Upper lobe of left lung (tissue), 4 donors: Measurements from ENCODE around the gene GALNT10.

Experiments
- CTCF ChIP-seq, 6 experiments: fragments of 450-650 bp in 4 of 6; fragments of 200-600 bp in 2 of 6; sonication (generic) in 2 of 6; IDR thresholded peaks; one replicate each; pipeline ENCODE4 v1.5.1; 2016 to 2019; ENCODE audit warnings: antibody characterized with exemption in 6 of 6
- POLR2A ChIP-seq, 4 donors: fragments of 450-650 bp; IDR thresholded peaks; one replicate each; pipeline ENCODE4 v1.5.1; 2016 to 2017; ENCODE audit warnings: antibody characterized with exemption in 4 of 4, mild to moderate bottlenecking in 2 of 4
- POLR2AphosphoS5 ChIP-seq, 2 donors: sonication (generic); formaldehyde crosslinking; IDR thresholded peaks; one replicate each; pipeline ENCODE4 v1.5.1; 2017; ENCODE audit warnings: antibody characterized with exemption in 2 of 2

- TF ChIP-seq POLR2A (IDR thresholded peaks at IDR 0.05) (no peak), CTCF (IDR thresholded peaks at IDR 0.05) (no peak), POLR2AphosphoS5 (IDR thresholded peaks at IDR 0.05) (no peak)
Measured at GRCh38 chr5:154220625-154221024, 30.1 kb downstream of the GALNT10 start.
